ENCODE results near the gene NEUROD4.

The NEUROD4 gene

DNA sequence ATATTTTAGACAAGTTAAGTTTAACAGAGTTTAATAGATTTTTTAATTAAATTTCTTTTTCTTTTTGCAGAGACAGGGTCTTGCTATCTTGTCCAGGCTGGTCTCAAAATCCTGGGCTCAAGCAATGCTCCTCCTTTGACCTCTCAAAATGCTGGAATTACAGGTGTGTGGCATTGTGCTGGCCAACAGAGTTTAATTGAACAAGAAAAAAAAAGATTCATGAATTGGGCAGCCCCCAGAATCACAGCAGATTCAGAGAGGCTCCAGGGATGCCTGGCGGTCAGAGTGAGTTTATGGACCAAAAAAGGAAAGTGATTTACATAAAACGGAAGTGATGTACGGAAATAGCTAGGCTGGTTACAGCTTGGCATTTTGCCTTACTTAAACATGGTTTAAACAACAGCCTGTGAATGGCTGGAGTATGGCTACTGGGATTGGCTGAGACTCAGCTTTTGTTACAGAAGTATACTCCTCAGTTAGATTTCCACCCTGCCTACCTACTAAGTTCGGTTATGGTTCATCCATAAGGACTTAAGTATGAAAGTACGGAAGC lies 20.7 kb upstream of the NEUROD4 start:
- H3K79me2 ChIP-seq (ENCODE audit: control insufficient read depth, insufficient read depth, low read length, unreplicated experiment) = no peaks in the 10 kb centered on the region
- H3K36me3 ChIP-seq (ENCODE audit: insufficient read depth, low read length) = no peaks in the 10 kb centered on the region
- no peak overlapping the region for H2AFZ ChIP-seq (ENCODE audit: low read length, unreplicated experiment)
- H3K27ac ChIP-seq (ENCODE audit: low read depth, low read length) = no peak overlapping the region
- H3K27me3 ChIP-seq (ENCODE audit: insufficient read depth, low read length) = peaks cover 73% of the 10 kb centered on the region
- H3K4me3 ChIP-seq (ENCODE audit: low read depth, low read length) = no peak overlapping the region
- H3K4me1 ChIP-seq (ENCODE audit: control insufficient read depth, insufficient read depth, low read length, unreplicated experiment) = no peaks in the 10 kb centered on the region

DNA sequence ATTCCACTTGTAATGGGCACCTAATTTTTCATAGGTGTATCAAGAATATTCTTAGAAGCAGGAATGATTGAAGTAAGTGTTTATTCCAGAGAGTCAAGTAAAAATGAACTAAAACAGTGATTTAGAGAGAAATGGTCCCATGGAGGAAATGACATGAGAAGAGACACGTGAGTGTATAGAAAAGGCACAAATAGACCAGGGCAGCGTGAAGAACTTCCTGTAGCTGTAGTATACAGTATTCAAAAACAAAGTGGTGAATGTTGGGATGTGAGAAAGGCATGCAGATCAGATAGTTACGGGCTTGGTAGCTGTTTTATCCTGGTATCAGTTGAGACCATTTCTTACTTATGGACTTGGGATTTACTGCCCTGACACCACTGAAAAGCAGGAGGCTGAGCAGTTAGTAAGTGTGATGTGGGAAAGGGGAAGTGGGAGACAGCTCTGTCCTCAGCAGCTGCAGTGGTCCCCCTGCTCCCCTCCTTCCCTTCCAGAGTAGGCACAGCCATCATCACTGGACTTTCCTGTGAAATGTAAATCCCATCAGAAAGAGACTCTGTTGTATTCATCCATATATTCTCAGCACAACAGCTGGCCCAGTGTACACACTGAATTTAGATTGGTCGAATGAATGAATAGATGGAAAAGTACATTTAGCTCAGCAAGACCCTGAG lies 18.4 kb upstream of the NEUROD4 start:
- no peaks in the 10 kb centered on the region for H3K4me1 ChIP-seq (ENCODE audit: control insufficient read depth, insufficient read depth, low read length, unreplicated experiment)
- H2AFZ ChIP-seq (ENCODE audit: low read length, unreplicated experiment) = no peak overlapping the region
- peaks cover 73% of the 10 kb centered on the region for H3K27me3 ChIP-seq (ENCODE audit: insufficient read depth, low read length)
- no peak overlapping the region for H3K4me3 ChIP-seq (ENCODE audit: low read depth, low read length)
- H3K79me2 ChIP-seq (ENCODE audit: control insufficient read depth, insufficient read depth, low read length, unreplicated experiment) = no peaks in the 10 kb centered on the region
- H3K36me3 ChIP-seq (ENCODE audit: insufficient read depth, low read length) = no peaks in the 10 kb centered on the region
- H3K27ac ChIP-seq (ENCODE audit: low read depth, low read length) = no peak overlapping the region

DNA sequence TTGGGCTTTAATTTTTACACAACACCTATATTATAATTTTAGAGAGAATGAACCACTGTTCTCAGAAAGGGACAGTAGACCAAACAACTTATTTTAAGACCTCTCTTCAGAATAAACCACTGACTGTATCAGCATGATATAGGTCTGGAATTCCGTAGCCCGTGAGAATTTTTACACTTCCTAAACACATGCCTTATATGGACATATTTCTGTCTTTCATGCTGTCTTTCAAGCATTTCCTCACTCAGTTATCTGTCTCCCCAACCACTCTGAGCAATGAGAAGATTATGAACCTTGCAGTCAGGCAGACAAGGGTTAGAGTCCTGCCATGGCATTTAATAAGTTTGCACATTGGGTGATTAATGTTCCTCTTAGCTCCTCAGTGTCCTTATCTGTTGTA lies 17.4 kb upstream of the NEUROD4 start:
- H3K4me3 ChIP-seq (ENCODE audit: low read depth, low read length) = no peak overlapping the region
- no peaks in the 10 kb centered on the region for H3K36me3 ChIP-seq (ENCODE audit: insufficient read depth, low read length)
- H3K4me1 ChIP-seq (ENCODE audit: control insufficient read depth, insufficient read depth, low read length, unreplicated experiment) = no peaks in the 10 kb centered on the region
- H3K27ac ChIP-seq (ENCODE audit: low read depth, low read length) = no peak overlapping the region
- H3K27me3 ChIP-seq (ENCODE audit: insufficient read depth, low read length) = peaks cover 66% of the 10 kb centered on the region
- no peak overlapping the region for H2AFZ ChIP-seq (ENCODE audit: low read length, unreplicated experiment)
- no peaks in the 10 kb centered on the region for H3K79me2 ChIP-seq (ENCODE audit: control insufficient read depth, insufficient read depth, low read length, unreplicated experiment)

- H2AFZ ChIP-seq (ENCODE audit: low read length, unreplicated experiment) = no peak overlapping the region
- no peaks in the 10 kb centered on the region for H3K4me1 ChIP-seq (ENCODE audit: control insufficient read depth, insufficient read depth, low read length, unreplicated experiment)
- peaks cover 52% of the 10 kb centered on the region for H3K27me3 ChIP-seq (ENCODE audit: insufficient read depth, low read length)
- no peak overlapping the region for H3K4me3 ChIP-seq (ENCODE audit: low read depth, low read length)
- no peaks in the 10 kb centered on the region for H3K36me3 ChIP-seq (ENCODE audit: insufficient read depth, low read length)
- no peak overlapping the region for H3K27ac ChIP-seq (ENCODE audit: low read depth, low read length)
- no peaks in the 10 kb centered on the region for H3K79me2 ChIP-seq (ENCODE audit: control insufficient read depth, insufficient read depth, low read length, unreplicated experiment)
These were observed 10.7 kb upstream of the NEUROD4 start for GRCh38 chr12:55008944-55009585.

GRCh38 chr12:55017416-55017925 lies 2.3 kb upstream of the NEUROD4 start:
- Histone ChIP-seq H3K27me3 (ENCODE audit: insufficient read depth, low read length) (peaks cover 59% of the 10 kb centered on the region), H3K4me3 (ENCODE audit: low read depth, low read length) (no peak overlapping the region), H3K79me2 (ENCODE audit: control insufficient read depth, insufficient read depth, low read length, unreplicated experiment) (no peaks in the 10 kb centered on the region), H2AFZ (ENCODE audit: low read length, unreplicated experiment) (no peak overlapping the region), H3K27ac (ENCODE audit: low read depth, low read length) (no peak overlapping the region), H3K36me3 (ENCODE audit: insufficient read depth, low read length) (no peaks in the 10 kb centered on the region), H3K4me1 (ENCODE audit: control insufficient read depth, insufficient read depth, low read length, unreplicated experiment) (no peaks in the 10 kb centered on the region)

DNA sequence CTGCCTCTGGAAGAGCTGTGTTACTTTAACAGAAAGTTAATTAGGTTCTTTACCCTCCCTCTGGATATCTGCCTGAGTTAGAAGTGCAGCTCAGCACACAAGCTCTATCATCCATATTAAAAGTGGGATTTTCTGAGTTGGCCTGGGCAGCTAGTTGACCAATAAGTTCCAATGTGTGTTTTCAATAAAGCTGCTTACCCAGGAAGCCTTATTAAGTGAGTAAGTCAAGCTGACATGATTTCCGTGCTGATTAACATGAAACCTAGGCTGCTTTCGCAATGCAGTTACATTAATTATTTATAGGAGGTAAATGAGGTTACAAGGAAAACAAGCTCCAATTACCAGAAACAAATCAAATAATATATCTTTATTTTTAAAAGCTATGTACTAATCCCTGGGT lies 4.8 kb downstream of the NEUROD4 start:
- no peaks in the 10 kb centered on the region for H3K4me1 ChIP-seq (ENCODE audit: control insufficient read depth, insufficient read depth, low read length, unreplicated experiment)
- H3K4me3 ChIP-seq (ENCODE audit: low read depth, low read length) = no peak overlapping the region
- H3K36me3 ChIP-seq (ENCODE audit: insufficient read depth, low read length) = no peaks in the 10 kb centered on the region
- no peaks in the 10 kb centered on the region for H3K79me2 ChIP-seq (ENCODE audit: control insufficient read depth, insufficient read depth, low read length, unreplicated experiment)
- H3K27ac ChIP-seq (ENCODE audit: low read depth, low read length) = no peak overlapping the region
- peaks cover 34% of the 10 kb centered on the region for H3K27me3 ChIP-seq (ENCODE audit: insufficient read depth, low read length)
- no peak overlapping the region for H2AFZ ChIP-seq (ENCODE audit: low read length, unreplicated experiment)

GRCh38 chr12:55025508-55025907 lies 5.7 kb downstream of the NEUROD4 start:
- Histone ChIP-seq H3K27ac (ENCODE audit: low read depth, low read length) (no peak overlapping the region), H3K79me2 (ENCODE audit: control insufficient read depth, insufficient read depth, low read length, unreplicated experiment) (no peaks in the 10 kb centered on the region), H3K4me1 (ENCODE audit: control insufficient read depth, insufficient read depth, low read length, unreplicated experiment) (no peaks in the 10 kb centered on the region), H3K4me3 (ENCODE audit: low read depth, low read length) (no peak overlapping the region), H3K27me3 (ENCODE audit: insufficient read depth, low read length) (peaks cover 31% of the 10 kb centered on the region), H3K36me3 (ENCODE audit: insufficient read depth, low read length) (no peaks in the 10 kb centered on the region), H2AFZ (ENCODE audit: low read length, unreplicated experiment) (no peak overlapping the region)

GRCh38 chr12:55034218-55034617 lies 14.4 kb downstream of the NEUROD4 start:
- Histone ChIP-seq H3K79me2 (ENCODE audit: control insufficient read depth, insufficient read depth, low read length, unreplicated experiment) (no peaks in the 10 kb centered on the region), H3K27me3 (ENCODE audit: insufficient read depth, low read length) (peaks cover 71% of the 10 kb centered on the region), H3K4me3 (ENCODE audit: low read depth, low read length) (no peak overlapping the region), H3K4me1 (ENCODE audit: control insufficient read depth, insufficient read depth, low read length, unreplicated experiment) (no peaks in the 10 kb centered on the region), H3K27ac (ENCODE audit: low read depth, low read length) (no peak overlapping the region), H3K36me3 (ENCODE audit: insufficient read depth, low read length) (no peaks in the 10 kb centered on the region), H2AFZ (ENCODE audit: low read length, unreplicated experiment) (no peak overlapping the region)

- Histone ChIP-seq H3K79me2 (ENCODE audit: control insufficient read depth, insufficient read depth, low read length, unreplicated experiment) (no peaks in the 10 kb centered on the region), H3K4me3 (ENCODE audit: low read depth, low read length) (no peak overlapping the region), H3K27ac (ENCODE audit: low read depth, low read length) (no peak overlapping the region), H3K4me1 (ENCODE audit: control insufficient read depth, insufficient read depth, low read length, unreplicated experiment) (no peaks in the 10 kb centered on the region), H3K36me3 (ENCODE audit: insufficient read depth, low read length) (no peaks in the 10 kb centered on the region), H2AFZ (ENCODE audit: low read length, unreplicated experiment) (no peak overlapping the region), H3K27me3 (ENCODE audit: insufficient read depth, low read length) (peaks cover 75% of the 10 kb centered on the region)
These were observed 16.7 kb downstream of the NEUROD4 start for GRCh38 chr12:55036326-55037115.

DNA sequence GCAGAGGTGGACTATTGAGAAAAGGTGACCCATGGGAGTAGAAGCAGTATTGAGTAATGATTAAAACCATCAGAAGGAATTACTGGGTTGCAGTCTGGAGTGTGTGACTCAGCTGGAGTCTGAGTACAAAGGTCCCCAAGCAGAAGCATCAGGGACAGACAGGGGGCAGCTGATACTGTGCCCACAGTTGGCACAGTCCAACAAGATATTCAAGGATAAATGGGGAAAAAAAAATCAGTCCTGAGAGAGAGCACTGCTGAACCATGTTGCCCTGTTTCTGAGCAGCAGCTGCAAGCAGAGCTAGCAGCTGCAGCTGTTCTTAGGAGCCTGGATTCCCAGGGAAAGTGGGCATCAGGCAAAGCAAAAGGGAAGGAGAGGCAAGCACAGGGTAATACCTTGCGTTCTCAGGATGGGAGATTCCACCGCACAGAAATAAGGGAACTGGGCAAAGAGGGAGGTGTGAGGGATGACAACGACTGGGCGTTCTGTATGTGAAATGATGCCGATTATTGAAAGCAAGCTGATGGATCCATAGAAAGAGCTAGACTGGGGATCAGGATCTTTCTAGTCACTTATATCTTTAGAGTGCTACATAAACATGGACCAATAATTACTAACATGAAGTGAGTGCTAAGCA lies 17.7 kb downstream of the NEUROD4 start:
- no peaks in the 10 kb centered on the region for H3K79me2 ChIP-seq (ENCODE audit: control insufficient read depth, insufficient read depth, low read length, unreplicated experiment)
- H2AFZ ChIP-seq (ENCODE audit: low read length, unreplicated experiment) = no peak overlapping the region
- no peaks in the 10 kb centered on the region for H3K36me3 ChIP-seq (ENCODE audit: insufficient read depth, low read length)
- H3K27me3 ChIP-seq (ENCODE audit: insufficient read depth, low read length) = peaks cover 78% of the 10 kb centered on the region
- no peak overlapping the region for H3K27ac ChIP-seq (ENCODE audit: low read depth, low read length)
- H3K4me3 ChIP-seq (ENCODE audit: low read depth, low read length) = no peak overlapping the region
- no peaks in the 10 kb centered on the region for H3K4me1 ChIP-seq (ENCODE audit: control insufficient read depth, insufficient read depth, low read length, unreplicated experiment)

Measured in ACC112 (cell line).